Measurements from ENCODE around the gene ZBTB14. TPM values are rescaled to one million over a fixed set of nuclear protein-coding genes. Genes with fewer than 3 reads are reported as not detected.
A peak's percentile ranks its signal among the peaks of the same experiment; 100 is the strongest.

The ZBTB14 gene
- total RNA-seq, 1 donor from 2014 or later, result 12.5 TPM

- DNase-seq, result no peak
Observed at GRCh38 chr18:5288517-5288935, 7.0 kb downstream of the ZBTB14 start.

DNA sequence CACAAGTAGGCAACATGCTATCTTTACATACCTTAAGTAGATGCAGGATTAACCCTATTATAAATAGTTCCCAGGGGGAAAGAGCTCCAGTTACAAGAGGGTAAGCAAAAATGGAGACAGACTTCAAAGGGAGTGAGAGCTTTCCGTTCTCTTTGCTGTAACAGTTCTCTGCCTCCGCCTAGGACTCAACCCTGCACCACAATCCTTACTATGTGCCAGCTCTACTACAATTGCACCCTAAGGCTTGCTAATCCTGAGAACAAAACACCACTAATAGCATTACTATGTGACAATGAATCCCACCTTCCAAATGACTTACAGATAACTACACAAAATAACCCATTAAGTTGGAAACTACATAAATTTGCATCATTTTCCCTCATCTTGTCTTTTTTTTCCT is 7.7 kb downstream of the ZBTB14 start:
- DNase-seq, result peak; percentile 16

DNA sequence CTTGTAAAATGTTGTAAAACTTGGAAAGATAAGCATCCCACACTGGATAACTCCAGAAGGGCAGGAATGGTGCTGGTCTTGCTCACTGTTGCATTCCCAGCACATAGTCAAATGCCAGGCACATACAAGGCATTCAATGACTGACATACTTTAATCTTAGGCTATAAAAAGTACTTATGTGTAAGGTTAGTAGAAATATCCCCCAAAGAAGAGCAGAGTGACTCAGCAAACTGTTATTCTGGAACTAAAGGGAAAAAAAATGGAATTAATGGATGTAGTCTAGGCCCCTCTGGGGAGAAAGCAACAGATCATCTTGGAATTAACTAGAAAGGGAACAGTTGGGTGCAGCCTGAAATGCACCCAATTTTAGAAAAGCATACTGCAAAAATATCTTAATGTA is 9.0 kb downstream of the ZBTB14 start:
- no peak for DNase-seq

GRCh38 chr18:5285326-5285725 is 10.2 kb downstream of the ZBTB14 start:
- DNase-seq, result peak; percentile 87

DNA sequence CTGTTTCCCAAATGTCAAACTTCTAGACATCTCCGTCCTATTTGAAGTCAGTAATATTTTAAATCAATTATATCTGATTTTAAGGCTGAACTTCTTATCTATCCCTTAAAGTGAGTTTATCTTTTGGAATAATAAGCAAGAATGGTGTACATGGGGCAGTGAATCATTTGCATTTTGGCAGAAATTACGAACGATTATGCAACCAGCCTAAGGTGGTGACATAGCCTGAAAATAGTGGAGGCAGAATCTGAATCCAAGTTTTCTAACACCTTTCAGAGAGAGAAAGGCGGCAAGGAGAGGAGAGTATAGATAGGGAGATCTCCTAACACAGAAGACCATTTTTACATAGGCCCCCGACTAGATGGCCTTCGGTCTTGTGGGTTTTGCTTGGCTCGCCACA is 10.7 kb downstream of the ZBTB14 start:
- DNase-seq, result no peak

DNA sequence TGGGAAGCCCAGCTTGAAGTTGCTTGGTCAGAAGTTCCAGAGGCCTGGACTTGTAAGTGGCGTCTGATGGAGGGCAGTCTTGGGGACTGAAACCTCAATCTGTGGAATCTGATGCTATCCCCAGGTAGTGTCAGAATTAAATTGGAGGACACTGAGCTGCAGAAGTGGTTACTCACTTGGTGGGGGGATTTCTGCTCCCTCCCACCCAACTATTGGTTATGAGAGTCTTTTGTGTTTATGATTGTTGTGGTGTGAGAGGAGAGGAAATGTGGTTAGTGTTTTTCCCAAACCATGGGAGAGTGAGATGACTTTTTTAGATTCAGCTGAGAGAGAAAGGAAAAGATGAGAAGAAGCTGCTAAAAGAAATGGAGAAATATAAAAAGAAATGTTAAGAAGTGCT is 12.8 kb downstream of the ZBTB14 start:
- DNase-seq, result no peak

GRCh38 chr18:5276947-5277346 is 18.6 kb downstream of the ZBTB14 start:
- DNase-seq, result no peak

DNA sequence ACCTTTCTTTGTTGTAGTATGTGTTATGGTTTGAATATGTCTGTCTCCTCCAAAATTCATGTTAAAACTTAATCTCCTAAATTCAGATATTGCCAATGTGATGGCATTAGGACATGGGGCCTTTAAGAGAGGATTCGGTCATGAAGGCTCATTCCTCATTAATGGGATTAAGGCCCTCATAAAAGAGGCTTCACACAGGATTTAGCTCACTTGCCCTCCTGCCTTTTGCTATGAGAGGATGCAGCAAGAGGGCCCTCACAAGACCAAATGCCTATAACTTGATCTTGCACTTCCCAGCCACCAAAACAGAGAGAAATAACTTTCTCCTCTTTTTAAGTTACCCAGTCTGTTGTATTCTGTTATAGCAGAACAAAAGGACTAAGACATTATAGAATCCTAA is 19.7 kb downstream of the ZBTB14 start:
- DNase-seq, result no peak

GRCh38 chr18:5268874-5269273 is 26.7 kb downstream of the ZBTB14 start:
- DNase-seq, result no peak

DNA sequence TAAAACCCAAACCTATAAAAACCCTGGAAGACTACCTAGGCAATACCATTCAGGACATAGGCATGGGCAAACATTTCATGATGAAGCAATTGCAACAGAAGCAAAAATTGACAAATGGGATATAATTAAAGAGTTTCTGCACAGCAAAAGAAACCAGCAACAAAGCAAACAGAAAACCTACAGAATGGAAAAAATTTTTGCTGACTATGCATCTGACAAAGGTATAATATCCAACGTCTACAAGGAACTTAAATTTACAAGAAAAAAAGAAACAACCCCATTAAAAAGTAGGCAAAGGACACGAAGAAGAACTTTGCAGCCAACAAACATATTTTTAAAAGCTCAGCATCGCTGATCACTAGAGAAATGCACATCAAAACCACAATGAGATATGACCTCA is 28.8 kb downstream of the ZBTB14 start:
- DNase-seq, result no peak

GRCh38 chr18:5253910-5254309 is 41.6 kb downstream of the ZBTB14 start:
- DNase-seq, result no peak

DNA sequence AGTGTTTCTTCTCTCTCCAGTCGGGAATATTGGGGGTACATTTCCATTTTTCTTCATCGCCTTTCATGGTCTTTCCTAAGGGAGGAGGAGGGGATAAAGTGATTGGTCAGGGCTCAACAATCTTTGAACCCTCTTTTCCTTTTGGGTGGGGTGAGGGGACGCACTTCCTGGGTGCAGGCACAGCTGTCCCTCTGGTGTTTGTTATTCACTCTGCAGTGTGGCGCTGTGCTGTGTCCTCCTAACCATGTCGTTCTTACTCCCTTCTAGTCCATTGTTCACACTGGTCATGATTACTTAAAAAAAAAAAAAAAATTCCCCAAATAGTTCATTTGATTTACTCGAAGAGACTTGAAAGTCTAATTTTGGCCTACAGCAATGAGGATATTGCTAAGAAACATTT is 44.4 kb downstream of the ZBTB14 start:
- no peak for DNase-seq

DNA sequence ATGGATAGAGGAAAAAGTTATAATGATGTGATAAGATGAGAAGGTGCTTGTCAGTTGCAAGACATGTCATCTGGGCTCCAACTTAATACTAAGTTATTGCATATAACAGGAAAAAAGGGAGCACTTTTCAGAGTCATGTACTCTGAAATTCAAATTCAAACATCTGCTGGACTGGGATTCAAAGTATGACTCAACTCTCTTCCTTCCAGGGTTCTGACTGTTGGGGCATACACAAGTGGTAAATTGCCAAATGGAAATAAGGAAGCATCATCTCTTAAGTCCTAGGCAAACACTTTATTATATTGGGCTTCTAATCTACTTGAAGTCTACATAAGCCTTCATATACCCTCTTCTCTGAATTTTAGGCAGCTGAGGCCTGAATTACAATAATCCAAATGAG is 44.9 kb downstream of the ZBTB14 start:
- no peak for DNase-seq

GRCh38 chr18:5244941-5245340 is 50.6 kb downstream of the ZBTB14 start:
- no peak for DNase-seq

GRCh38 chr18:5239447-5239846 is 56.1 kb downstream of the ZBTB14 start:
- DNase-seq, result no peak

Other genes starting within 250 kb of the ZBTB14 start
- not detected for gene AKAIN1, start 98.5 kb downstream of the ZBTB14 start, total RNA-seq
- gene EPB41L3, start 248.3 kb upstream of the ZBTB14 start, total RNA-seq, result 50.1 TPM